ENCODE measurements around the gene STX5.

Gene STX5

GRCh38 chr11:62817129-62817528, 14.7 kb downstream of the STX5 start:
- H4K20me1 ChIP-seq (ENCODE audit: insufficient read depth), result no peaks in the 10 kb centered on the region
- no peak overlapping the region for H2AFZ ChIP-seq (ENCODE audit: low read depth)
- H3K27me3 ChIP-seq (ENCODE audit: insufficient read depth, low read depth), result no peaks in the 10 kb centered on the region
- H3K9ac ChIP-seq, result no peak overlapping the region
- H3K4me3 ChIP-seq (IDR thresholded peaks at IDR 0.05; ENCODE audit: insufficient read depth, low read depth, low read length), result no peak overlapping the region
- 0 out of 2 replicates have a peak, but pooled peaks cover 5% of the 10 kb centered on the region for H3K36me3 ChIP-seq (ENCODE audit: insufficient read depth)
- H3K79me2 ChIP-seq (ENCODE audit: insufficient read depth, low read depth), result no peaks in the 10 kb centered on the region
- H3K4me1 ChIP-seq (ENCODE audit: low read depth, poor library complexity, severe bottlenecking), result peaks cover 16% of the 10 kb centered on the region
- H3K27ac ChIP-seq, result no peak overlapping the region
- H3K4me2 ChIP-seq, result no peak overlapping the region
- TF ChIP-seq, protein P1, sequence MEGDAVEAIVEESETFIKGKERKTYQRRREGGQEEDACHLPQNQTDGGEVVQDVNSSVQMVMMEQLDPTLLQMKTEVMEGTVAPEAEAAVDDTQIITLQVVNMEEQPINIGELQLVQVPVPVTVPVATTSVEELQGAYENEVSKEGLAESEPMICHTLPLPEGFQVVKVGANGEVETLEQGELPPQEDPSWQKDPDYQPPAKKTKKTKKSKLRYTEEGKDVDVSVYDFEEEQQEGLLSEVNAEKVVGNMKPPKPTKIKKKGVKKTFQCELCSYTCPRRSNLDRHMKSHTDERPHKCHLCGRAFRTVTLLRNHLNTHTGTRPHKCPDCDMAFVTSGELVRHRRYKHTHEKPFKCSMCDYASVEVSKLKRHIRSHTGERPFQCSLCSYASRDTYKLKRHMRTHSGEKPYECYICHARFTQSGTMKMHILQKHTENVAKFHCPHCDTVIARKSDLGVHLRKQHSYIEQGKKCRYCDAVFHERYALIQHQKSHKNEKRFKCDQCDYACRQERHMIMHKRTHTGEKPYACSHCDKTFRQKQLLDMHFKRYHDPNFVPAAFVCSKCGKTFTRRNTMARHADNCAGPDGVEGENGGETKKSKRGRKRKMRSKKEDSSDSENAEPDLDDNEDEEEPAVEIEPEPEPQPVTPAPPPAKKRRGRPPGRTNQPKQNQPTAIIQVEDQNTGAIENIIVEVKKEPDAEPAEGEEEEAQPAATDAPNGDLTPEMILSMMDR (conservative IDR thresholded peaks at IDR 0.05; ENCODE audit: low read depth, low read length), result no peak

DNA sequence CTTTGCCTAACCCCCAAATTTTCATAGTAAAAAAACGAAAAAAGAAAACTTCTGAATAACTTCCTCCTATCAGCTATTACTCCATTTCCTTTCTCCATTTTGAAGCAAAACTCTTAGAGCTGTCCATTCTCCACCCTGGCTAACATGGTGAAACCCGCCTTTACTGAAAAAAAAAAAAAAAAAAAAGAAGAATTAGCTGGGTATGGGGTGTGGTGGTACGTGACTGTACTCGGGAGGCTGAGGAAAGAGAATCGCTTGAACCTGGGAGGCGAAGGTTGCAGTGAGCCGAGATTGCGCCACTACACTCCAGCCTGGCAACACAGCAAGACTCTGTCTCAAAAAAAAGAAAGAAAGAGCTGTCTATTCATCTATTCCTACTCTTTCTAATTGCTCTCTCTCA, 15.3 kb downstream of the STX5 start:
- Histone ChIP-seq H3K4me2 (no peak overlapping the region), H3K4me3 (IDR thresholded peaks at IDR 0.05; ENCODE audit: insufficient read depth, low read depth, low read length) (no peak overlapping the region), H3K9ac (no peak overlapping the region), H3K4me1 (ENCODE audit: low read depth, poor library complexity, severe bottlenecking) (peaks cover 16% of the 10 kb centered on the region), H3K36me3 (ENCODE audit: insufficient read depth) (0 out of 2 replicates have a peak, but pooled peaks cover 5% of the 10 kb centered on the region), H3K79me2 (ENCODE audit: insufficient read depth, low read depth) (no peaks in the 10 kb centered on the region), H3K27ac (no peak overlapping the region), H3K27me3 (ENCODE audit: insufficient read depth, low read depth) (no peaks in the 10 kb centered on the region), H4K20me1 (ENCODE audit: insufficient read depth) (no peaks in the 10 kb centered on the region), H2AFZ (ENCODE audit: low read depth) (no peak overlapping the region)
- TF ChIP-seq, protein P1 (conservative IDR thresholded peaks at IDR 0.05; ENCODE audit: low read depth, low read length), result no peak

GRCh38 chr11:62811659-62812058, 20.2 kb downstream of the STX5 start:
- Histone ChIP-seq H3K4me2 (no peak overlapping the region), H3K4me1 (ENCODE audit: low read depth, poor library complexity, severe bottlenecking) (peaks cover 21% of the 10 kb centered on the region), H4K20me1 (ENCODE audit: insufficient read depth) (no peaks in the 10 kb centered on the region), H3K79me2 (ENCODE audit: insufficient read depth, low read depth) (no peaks in the 10 kb centered on the region), H2AFZ (ENCODE audit: low read depth) (no peak overlapping the region), H3K4me3 (IDR thresholded peaks at IDR 0.05; ENCODE audit: insufficient read depth, low read depth, low read length) (no peak overlapping the region), H3K27ac (no peak overlapping the region), H3K27me3 (ENCODE audit: insufficient read depth, low read depth) (no peaks in the 10 kb centered on the region), H3K36me3 (ENCODE audit: insufficient read depth) (no peaks in the 10 kb centered on the region), H3K9ac (no peak overlapping the region)
- TF ChIP-seq, protein P1 (conservative IDR thresholded peaks at IDR 0.05; ENCODE audit: low read depth, low read length), result no peak

DNA sequence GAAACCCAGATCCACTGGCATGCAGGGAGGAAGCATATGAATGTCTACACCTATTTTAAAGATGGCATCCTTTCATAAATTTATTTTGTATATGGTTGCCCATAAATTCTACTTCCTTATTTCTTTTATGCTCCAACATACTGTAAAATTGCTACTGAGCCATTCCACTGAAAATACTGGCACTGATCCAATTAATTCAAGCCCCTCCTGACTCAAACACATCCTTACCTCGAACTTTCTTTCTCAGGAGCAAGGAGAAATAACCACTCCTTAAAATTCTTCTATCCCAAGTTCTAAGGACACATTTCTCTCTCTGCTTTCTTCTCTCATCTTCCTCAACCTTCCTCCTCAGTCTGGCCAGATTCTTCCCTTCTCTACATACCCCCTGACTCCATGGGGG, 21.1 kb downstream of the STX5 start:
- H3K27me3 ChIP-seq (ENCODE audit: insufficient read depth, low read depth), result no peaks in the 10 kb centered on the region
- no peaks in the 10 kb centered on the region for H3K79me2 ChIP-seq (ENCODE audit: insufficient read depth, low read depth)
- no peaks in the 10 kb centered on the region for H3K36me3 ChIP-seq (ENCODE audit: insufficient read depth)
- H3K4me2 ChIP-seq, result no peak overlapping the region
- no peak overlapping the region for H3K9ac ChIP-seq
- H3K27ac ChIP-seq, result no peak overlapping the region
- H3K4me1 ChIP-seq (ENCODE audit: low read depth, poor library complexity, severe bottlenecking), result peaks cover 26% of the 10 kb centered on the region
- no peak overlapping the region for H2AFZ ChIP-seq (ENCODE audit: low read depth)
- TF ChIP-seq, protein P1 (conservative IDR thresholded peaks at IDR 0.05; ENCODE audit: low read depth, low read length), result no peak
- no peak overlapping the region for H3K4me3 ChIP-seq (IDR thresholded peaks at IDR 0.05; ENCODE audit: insufficient read depth, low read depth, low read length)
- no peaks in the 10 kb centered on the region for H4K20me1 ChIP-seq (ENCODE audit: insufficient read depth)
